H9 (cell line): ENCODE data around the gene LMOD1. TPM values are rescaled to one million over a fixed set of nuclear protein-coding genes. Genes with fewer than 3 reads are reported as not detected.

Experiments
- DNase-seq: peaks from one replicate; pipeline ENCODE4 v3.0.0-alpha.2; 2017
- H2AFZ ChIP-seq: one replicate; pipeline ENCODE4 v1.6.1; 2013; ENCODE audit warnings: mild to moderate bottlenecking, low read length, control low read depth, moderate library complexity
- H2AK5ac ChIP-seq: 2 replicates; pipeline ENCODE4 v1.6.1; 2013; ENCODE audit warnings: low read length, control low read depth, mixed read lengths; ENCODE audit not compliant: insufficient read length
- H2BK120ac ChIP-seq: one replicate; pipeline ENCODE4 v1.6.1; 2013; ENCODE audit warnings: low read depth, mild to moderate bottlenecking, low read length, control low read depth, inconsistent platforms; ENCODE audit not compliant: poor library complexity, severe bottlenecking
- H2BK12ac ChIP-seq: 2 replicates; pipeline ENCODE4 v1.6.1; 2013; ENCODE audit warnings: low read length, control low read depth, mixed read lengths, low read depth; ENCODE audit not compliant: insufficient read length
- H2BK15ac ChIP-seq: 2 replicates; pipeline ENCODE4 v1.6.1; 2013; ENCODE audit warnings: low read depth, low read length, control low read depth
- H2BK20ac ChIP-seq: one replicate; pipeline ENCODE4 v1.6.1; 2013; ENCODE audit warnings: low read depth, mild to moderate bottlenecking, low read length, control low read depth, inconsistent platforms; ENCODE audit not compliant: poor library complexity, severe bottlenecking
- H2BK5ac ChIP-seq: 2 replicates; pipeline ENCODE4 v1.6.1; 2013; ENCODE audit warnings: low read length, control low read depth, mixed read lengths; ENCODE audit not compliant: insufficient read length
- H3K14ac ChIP-seq: 2 replicates; pipeline ENCODE4 v1.6.1; 2013; ENCODE audit warnings: low read length, control low read depth; ENCODE audit not compliant: insufficient read depth
- H3K18ac ChIP-seq: 2 replicates; pipeline ENCODE4 v1.6.1; 2013; ENCODE audit warnings: low read depth, mild to moderate bottlenecking, mixed read lengths, low read length, control low read depth; ENCODE audit not compliant: insufficient read length
- H3K23ac ChIP-seq: 2 replicates; pipeline ENCODE4 v1.6.1; 2013; ENCODE audit warnings: low read length, control low read depth, mixed read lengths, low read depth; ENCODE audit not compliant: insufficient read length
- H3K23me2 ChIP-seq: 2 replicates; pipeline ENCODE4 v1.6.1; 2013; ENCODE audit warnings: low read depth, mild to moderate bottlenecking, mixed read lengths, low read length, control low read depth; ENCODE audit not compliant: insufficient read length, poor library complexity, severe bottlenecking
- H3K27ac ChIP-seq: 2 replicates; pipeline ENCODE4 v1.5.1; 2013; ENCODE audit warnings: low read length, control low read depth, mixed read lengths, low read depth; ENCODE audit not compliant: insufficient read length
- H3K27me3 ChIP-seq: 2 replicates; pipeline ENCODE4 v1.6.1; 2013; ENCODE audit warnings: low read length, control low read depth, inconsistent platforms; ENCODE audit not compliant: insufficient read depth
- H3K4ac ChIP-seq: 2 replicates; pipeline ENCODE4 v1.6.1; 2013; ENCODE audit warnings: low read depth, mild to moderate bottlenecking, control low read depth, inconsistent platforms, low read length, moderate library complexity
- H3K4me1 ChIP-seq: 2 replicates; pipeline ENCODE4 v1.6.1; 2013; ENCODE audit warnings: low read length, control low read depth, inconsistent platforms; ENCODE audit not compliant: insufficient read depth
- H3K4me2 ChIP-seq: 2 replicates; pipeline ENCODE4 v1.6.1; 2013; ENCODE audit warnings: low read length, control low read depth, mixed read lengths; ENCODE audit not compliant: insufficient read length, insufficient read depth
- H3K56ac ChIP-seq: 2 replicates; pipeline ENCODE4 v1.6.1; 2013; ENCODE audit warnings: low read depth, mild to moderate bottlenecking, mixed read lengths, low read length, control low read depth; ENCODE audit not compliant: insufficient read length
- H3K79me1 ChIP-seq: 2 replicates; pipeline ENCODE4 v1.6.1; 2013; ENCODE audit warnings: low read depth, mild to moderate bottlenecking, moderate library complexity, low read length, control low read depth, inconsistent platforms; ENCODE audit not compliant: insufficient read depth, poor library complexity, severe bottlenecking
- H3K79me2 ChIP-seq: 2 replicates; pipeline ENCODE4 v1.6.1; 2013; ENCODE audit warnings: low read length, control low read depth, inconsistent platforms; ENCODE audit not compliant: insufficient read depth
- H3K9ac ChIP-seq: 2 replicates; pipeline ENCODE4 v1.6.1; 2013; ENCODE audit warnings: low read length, control low read depth, mixed read lengths; ENCODE audit not compliant: insufficient read length; ENCODE audit errors: extremely low read depth
- H3K9me3 ChIP-seq: one replicate; pipeline ENCODE4 v1.6.1; 2013; ENCODE audit warnings: low read depth, low read length, inconsistent platforms; ENCODE audit not compliant: control insufficient read depth
- H3T11ph ChIP-seq: one replicate; pipeline ENCODE4 v1.6.1; 2013; ENCODE audit warnings: mild to moderate bottlenecking, low read length, control low read depth, inconsistent platforms
- H4K20me1 ChIP-seq: one replicate; pipeline ENCODE4 v1.6.1; 2013; ENCODE audit not compliant: control insufficient read depth, insufficient read length, insufficient read depth
- H4K5ac ChIP-seq: 2 replicates; pipeline ENCODE4 v1.6.1; 2013; ENCODE audit warnings: low read depth, mild to moderate bottlenecking, mixed read lengths, low read length, control low read depth; ENCODE audit not compliant: insufficient read length
- H4K8ac ChIP-seq: replicated peaks from 2 replicates; pipeline ENCODE4 v1.6.1; 2013; ENCODE audit warnings: low read length, control low read depth, mixed read lengths, low read depth; ENCODE audit not compliant: insufficient read length
- H4K91ac ChIP-seq: 2 replicates; pipeline ENCODE4 v1.6.1; 2013; ENCODE audit warnings: low read depth, mild to moderate bottlenecking, moderate library complexity, mixed read lengths, low read length, control low read depth; ENCODE audit not compliant: insufficient read length
- H3K27ac Mint-ChIP-seq, 3 experiments: 2 replicates in 2 of 3; 3 replicates in 1 of 3; pipeline ENCODE4 v1.8.0; 2020 to 2021; ENCODE audit warnings: mixed read lengths in 3 of 3, mild to moderate bottlenecking in 1 of 3, moderate library complexity in 1 of 3
- H3K27me3 Mint-ChIP-seq: 2 replicates; pipeline ENCODE4 v1.8.0; 2021; ENCODE audit warnings: low read depth, mild to moderate bottlenecking, moderate library complexity, mixed read lengths
- H3K36me3 Mint-ChIP-seq, 3 experiments: 2 replicates in 2 of 3; 3 replicates in 1 of 3; pipeline ENCODE4 v1.8.0; 2020 to 2021; ENCODE audit warnings: low read depth in 3 of 3, mixed read lengths in 3 of 3; ENCODE audit not compliant: insufficient read depth in 1 of 3
- H3K4me1 Mint-ChIP-seq, 2 experiments: 2 replicates each; pipeline ENCODE4 v1.8.0; 2020; ENCODE audit warnings: mixed read lengths in 2 of 2
- H3K4me3 Mint-ChIP-seq, 2 experiments: 2 replicates in 1 of 2; 3 replicates in 1 of 2; pipeline ENCODE4 v1.8.0; 2020 to 2021; ENCODE audit warnings: mild to moderate bottlenecking in 2 of 2, mixed read lengths in 2 of 2, moderate library complexity in 1 of 2
- H3K9me3 Mint-ChIP-seq, 2 experiments: 2 replicates in 1 of 2; 3 replicates in 1 of 2; pipeline ENCODE4 v1.8.0; 2020; ENCODE audit warnings: mild to moderate bottlenecking in 2 of 2, mixed read lengths in 2 of 2, moderate library complexity in 1 of 2
- WGBS: extraction: QIAGEN DNeasy Blood & Tissue Kit; methylation state at CpG from one replicate; pipeline ENCODE4 v1.1.7; 2013; ENCODE audit warnings: missing lambda C conversion rate, low lambda C conversion rate, mixed read lengths; ENCODE audit not compliant: insufficient read length; ENCODE audit errors: extremely low coverage; 5-methylcytosine and 5-hydroxymethylcytosine counted together
- total RNA-seq: library from RNA; stranded (reverse); gene quantifications from 2 replicates; pipeline ENCODE4 v1.2.1, GENCODE V29; 2021
- TF ChIP-seq, protein P1 (sequence below): fragments of 200-600 bp; sonication (generic); conservative IDR thresholded peaks from 3 replicates; pipeline ENCODE4 v1.8.0; 2021; ENCODE audit warnings: antibody characterized with exemption, mild to moderate bottlenecking

The LMOD1 gene
- total RNA-seq, 1 experiment from 2014 or later: 0.31 TPM

DNA sequence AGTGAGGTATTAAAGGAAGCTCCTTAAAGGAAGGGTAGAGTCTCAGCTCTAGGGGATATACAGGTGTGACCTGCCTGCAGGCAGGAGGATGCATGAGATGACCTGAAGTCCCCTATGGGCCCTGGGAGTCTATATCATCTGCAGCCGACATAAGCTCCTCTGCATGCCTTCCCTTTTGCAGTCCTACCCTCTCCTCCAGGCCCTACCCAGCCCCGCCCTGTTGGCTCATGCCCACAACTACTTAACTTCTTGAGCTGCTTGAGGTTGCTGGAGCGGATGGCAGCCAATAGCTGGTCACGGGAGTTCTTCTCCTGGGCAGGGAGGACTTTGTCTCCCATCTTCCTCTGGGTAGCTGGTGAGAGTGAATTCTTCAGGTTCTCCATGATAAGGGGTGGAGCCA lies 47.4 kb downstream of the LMOD1 start:
- Histone ChIP-seq H4K5ac (no peak overlapping the region), H3K14ac (no peak overlapping the region), H2BK5ac (no peak overlapping the region), H3K4ac (no peak overlapping the region), H3K23me2 (no peaks in the 10 kb centered on the region), H3K27me3 (no peaks in the 10 kb centered on the region; the same call in 1 of the 2 replicates), H3K9me3 (no peaks in the 10 kb centered on the region), H3K18ac (no peak overlapping the region), H2BK12ac (no peak overlapping the region), H3K23ac (no peak overlapping the region), H4K20me1 (no peaks in the 10 kb centered on the region), H3K79me2 (no peaks in the 10 kb centered on the region), H2BK20ac (no peak overlapping the region), H3K27ac (no peak overlapping the region), H3K9ac (no peak overlapping the region), H2AK5ac (no peak overlapping the region), H3K79me1 (no peaks in the 10 kb centered on the region), H2BK120ac (no peak overlapping the region), H3K4me2 (no peak overlapping the region), H2BK15ac (no peak overlapping the region), H3K4me1 (peaks cover 5% of the 10 kb centered on the region; the same call in 1 of the 2 replicates), H3T11ph (no peak overlapping the region), H3K56ac (no peak overlapping the region), H4K91ac (no peak overlapping the region), H2AFZ (no peak overlapping the region), H4K8ac (no peak overlapping the region)
- H3K36me3 Mint-ChIP-seq: 0 out of 7 replicates have a peak, but pooled peaks cover 0 to 1% (median 0%) of the 10 kb centered on the region in 3 experiments
- peaks cover 16 to 23% of the 10 kb centered on the region in 2 experiments for H3K4me1 Mint-ChIP-seq
- no peak overlapping the region for H3K4me3 Mint-ChIP-seq
- H3K9me3 Mint-ChIP-seq: no peaks in the 10 kb centered on the region
- H3K27me3 Mint-ChIP-seq: no peaks in the 10 kb centered on the region; the same call in 1 of the 2 replicates
- DNase-seq: no peak
- WGBS: no CpG with 5 or more reads among the region's 4 CpGs
- no peak overlapping the region for H3K27ac Mint-ChIP-seq
- TF ChIP-seq, protein P1, sequence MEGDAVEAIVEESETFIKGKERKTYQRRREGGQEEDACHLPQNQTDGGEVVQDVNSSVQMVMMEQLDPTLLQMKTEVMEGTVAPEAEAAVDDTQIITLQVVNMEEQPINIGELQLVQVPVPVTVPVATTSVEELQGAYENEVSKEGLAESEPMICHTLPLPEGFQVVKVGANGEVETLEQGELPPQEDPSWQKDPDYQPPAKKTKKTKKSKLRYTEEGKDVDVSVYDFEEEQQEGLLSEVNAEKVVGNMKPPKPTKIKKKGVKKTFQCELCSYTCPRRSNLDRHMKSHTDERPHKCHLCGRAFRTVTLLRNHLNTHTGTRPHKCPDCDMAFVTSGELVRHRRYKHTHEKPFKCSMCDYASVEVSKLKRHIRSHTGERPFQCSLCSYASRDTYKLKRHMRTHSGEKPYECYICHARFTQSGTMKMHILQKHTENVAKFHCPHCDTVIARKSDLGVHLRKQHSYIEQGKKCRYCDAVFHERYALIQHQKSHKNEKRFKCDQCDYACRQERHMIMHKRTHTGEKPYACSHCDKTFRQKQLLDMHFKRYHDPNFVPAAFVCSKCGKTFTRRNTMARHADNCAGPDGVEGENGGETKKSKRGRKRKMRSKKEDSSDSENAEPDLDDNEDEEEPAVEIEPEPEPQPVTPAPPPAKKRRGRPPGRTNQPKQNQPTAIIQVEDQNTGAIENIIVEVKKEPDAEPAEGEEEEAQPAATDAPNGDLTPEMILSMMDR: no peak
